Measurements from ENCODE around the gene GLIS2.

The GLIS2 gene

DNA sequence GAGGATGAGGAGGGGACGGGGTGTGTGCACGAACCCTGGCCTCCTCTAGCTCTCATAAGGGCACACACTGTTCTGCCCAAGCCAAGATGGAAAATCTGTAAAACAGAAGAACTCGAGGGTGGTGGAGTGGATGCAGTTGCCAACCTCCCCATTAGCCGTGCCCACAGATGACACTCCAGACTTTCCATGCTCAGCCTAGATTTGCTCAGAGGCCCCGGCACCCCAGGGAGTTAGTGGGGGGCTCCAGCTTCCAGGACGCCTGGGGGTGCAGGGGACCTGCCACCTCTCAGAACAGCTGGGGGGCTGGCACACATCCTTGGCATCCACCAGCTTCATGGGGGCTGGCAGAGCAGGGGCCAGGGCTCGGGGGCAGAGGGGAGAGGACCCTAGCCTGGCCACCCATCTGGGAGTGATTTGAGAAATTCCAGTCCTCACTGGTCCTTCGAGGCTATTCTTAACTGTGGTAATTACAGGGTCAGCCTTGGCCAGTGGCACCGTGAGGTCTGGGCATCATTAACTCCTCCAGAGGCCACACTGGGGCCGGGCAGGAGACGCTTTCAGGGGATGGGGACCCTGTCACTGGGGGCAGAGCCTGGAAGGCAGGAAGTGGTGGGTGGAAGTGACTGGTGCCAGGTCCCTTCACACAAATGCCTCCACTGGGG lies 70.1 kb downstream of the GLIS2 start:
- no peak for DNase-seq

DNA sequence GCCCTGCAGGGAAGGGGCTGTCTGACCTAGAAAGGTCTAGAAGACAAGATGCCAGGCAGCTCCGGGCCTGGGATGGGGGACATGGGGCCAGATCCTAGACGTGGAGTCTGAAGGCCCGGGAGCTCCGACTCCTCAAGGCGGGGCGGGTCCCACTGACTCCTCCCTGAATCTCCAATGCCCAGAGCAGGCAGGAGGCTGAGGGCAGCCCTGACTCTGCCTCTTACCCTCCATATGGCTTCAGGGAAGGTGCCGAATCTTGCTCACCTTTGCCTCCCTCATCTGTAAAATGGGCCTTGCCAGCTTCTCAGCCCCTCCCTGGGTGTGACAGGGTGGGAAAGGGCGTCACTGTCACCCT lies 70.6 kb downstream of the GLIS2 start:
- DNase-seq = no peak

DNA sequence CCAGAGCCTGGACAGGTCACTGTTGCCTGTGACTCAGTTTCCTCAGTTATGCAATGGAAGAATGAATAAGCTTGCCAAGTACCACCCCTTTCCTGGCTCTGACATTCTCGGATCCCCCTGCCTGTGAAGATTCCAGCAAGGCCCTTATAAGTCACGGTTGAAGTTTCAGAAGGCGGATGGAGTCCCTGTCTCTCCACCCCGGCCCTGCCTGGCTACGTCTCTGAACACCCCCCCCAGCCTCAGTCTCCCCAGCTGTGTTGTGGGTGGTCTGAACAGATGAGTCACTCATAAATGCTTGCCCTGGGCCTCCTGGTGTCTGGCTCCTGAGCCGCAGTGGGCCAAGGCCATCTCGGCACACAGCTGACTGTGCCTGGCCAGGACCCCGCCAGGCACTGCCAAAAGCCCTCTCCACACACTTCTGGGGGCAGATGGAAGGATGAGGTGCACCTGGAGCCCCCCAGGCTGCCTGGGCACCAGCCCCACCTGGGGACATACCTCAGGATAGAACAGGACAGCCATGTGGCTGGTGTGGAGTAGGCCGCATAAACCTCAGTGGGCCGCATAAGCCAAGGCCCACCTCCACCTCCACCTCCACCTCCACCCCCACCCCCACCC lies 71.2 kb downstream of the GLIS2 start:
- no peak for DNase-seq

DNA sequence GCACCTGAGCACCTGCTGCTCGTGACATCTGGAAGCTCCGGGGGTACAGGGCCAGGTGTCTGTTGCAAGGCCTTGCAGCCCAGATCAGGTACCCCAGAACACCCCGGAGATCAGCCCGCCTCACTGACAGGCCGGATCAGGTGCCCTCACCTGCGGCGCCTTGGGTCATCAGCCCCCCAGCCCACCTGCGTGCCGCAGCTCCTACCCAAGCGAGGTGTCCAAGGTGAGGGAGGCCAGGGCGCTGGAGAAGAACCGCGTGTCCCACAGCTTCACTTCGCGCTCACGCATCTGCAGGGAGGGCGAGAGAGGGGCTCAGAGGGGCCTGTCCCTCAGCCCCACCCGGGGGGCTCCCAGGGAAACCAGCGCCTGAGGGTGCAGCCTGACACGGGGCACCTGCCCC lies 71.9 kb downstream of the GLIS2 start:
- no peak for DNase-seq

DNA sequence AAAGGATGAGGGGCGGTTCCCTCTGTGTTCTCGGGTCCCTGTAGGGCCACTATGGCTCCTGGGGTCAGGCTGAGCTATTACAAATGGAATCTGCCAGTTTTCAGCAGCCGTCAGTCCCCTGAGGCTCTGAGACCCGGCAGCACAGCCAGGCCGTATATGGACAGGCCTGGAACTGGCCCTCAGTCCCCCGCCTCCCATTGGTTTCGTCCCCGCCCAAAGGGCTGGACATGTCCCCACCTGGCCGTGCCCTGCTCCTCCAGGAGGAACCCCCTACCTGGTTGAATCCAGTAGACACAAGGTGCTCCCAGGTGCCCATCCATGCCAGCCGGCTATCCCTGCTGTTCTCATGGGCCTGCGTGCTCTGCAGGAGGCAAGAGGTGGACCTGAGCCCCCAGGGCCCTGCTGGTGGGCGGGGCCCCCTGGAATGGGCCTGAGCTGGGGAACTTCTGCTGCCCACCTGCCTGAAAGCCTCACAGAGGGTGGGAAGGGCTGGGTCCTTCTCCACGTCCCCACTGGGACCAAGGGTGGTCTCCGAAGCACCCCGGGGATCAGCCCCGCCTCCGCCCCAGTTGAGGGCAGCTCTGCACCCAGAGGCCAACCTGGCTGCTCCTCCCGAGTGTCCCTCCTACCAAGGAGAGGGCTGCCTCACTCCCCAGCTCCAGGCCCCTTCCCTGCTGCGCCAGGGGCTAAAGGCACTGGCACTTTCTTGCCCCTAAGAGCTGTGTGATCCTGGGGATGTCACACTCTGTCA lies 72.6 kb downstream of the GLIS2 start:
- DNase-seq = no peak
